Fibroblast of skin of scalp (primary cell): ENCODE results near the gene HSPB8.

Experiments used
- DNase-seq: peaks from one replicate; pipeline ENCODE4 v3.0.0-alpha.2; 2013

The HSPB8 gene

DNA sequence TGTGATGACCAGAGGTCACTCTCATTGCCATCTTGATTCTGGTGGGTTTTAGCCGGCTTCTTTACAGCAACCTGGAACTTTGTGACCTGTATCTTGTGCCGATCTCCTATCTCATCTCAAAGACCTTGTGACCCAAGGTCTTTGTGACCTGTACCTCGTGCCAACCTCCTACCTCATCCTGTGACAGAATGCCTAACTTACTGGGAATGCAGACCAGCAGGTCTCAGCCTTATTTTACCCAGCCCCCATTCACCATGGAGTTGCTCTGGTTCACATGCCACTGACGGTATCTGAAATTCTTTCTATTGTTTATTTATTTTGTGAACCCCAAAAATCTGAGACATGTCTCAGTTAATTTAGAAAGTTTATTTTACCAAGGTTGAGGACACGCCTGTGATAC is 7.4 kb upstream of the HSPB8 start:
- DNase-seq = no peak

DNA sequence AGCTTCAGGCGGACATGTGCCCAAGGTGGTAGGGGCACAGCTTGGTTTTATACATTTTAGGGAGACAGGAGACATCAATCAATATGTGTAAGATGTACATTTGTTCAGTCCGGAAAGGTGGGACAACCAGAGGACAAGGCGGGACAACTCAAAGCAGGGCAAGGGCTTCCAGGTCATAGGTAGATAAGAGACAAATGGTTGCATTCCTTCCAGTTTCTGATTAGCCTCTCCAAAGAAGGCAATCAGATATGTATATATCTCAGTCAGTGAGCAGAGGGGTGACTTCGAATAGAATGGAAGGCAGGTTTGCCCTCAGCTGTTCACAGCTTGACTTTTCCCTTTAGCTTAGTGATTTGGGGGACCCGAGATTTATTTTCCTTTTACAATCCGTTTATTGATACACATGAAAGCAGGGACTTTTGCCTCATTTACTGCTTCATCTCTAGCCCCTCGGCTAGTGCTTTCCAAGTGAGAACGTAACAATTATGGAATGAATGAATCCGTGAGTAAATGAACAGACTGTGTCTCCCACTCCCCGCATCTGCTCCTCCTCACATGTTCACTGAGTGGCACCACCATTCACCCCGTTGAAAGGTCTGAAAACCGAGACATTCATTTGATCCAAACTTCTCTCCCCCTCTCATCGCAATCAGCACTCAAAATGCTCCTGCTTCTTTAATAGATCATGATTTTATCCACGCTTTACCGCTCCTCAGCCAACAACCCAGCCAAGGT is 6.9 kb upstream of the HSPB8 start:
- no peak for DNase-seq

DNA sequence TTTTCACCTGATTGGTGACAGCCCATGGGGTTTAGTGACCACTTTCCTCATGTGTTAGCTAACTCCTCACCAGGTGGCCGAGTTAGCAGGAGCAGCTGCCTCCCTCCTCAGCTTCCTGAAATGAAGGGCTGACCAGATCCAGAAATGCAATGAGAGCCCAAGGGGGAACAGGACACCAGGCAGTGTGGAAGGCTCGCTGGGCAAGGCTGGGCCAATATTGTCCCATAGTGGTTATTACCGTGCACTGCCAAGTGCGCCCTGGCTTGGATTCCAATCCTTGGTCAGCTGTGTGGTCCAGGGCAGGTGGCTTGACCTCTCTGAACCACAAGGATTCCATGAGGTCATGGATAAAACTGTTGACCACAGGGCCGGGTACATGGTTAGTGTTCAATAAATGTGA is 3.6 kb upstream of the HSPB8 start:
- no peak for DNase-seq

DNA sequence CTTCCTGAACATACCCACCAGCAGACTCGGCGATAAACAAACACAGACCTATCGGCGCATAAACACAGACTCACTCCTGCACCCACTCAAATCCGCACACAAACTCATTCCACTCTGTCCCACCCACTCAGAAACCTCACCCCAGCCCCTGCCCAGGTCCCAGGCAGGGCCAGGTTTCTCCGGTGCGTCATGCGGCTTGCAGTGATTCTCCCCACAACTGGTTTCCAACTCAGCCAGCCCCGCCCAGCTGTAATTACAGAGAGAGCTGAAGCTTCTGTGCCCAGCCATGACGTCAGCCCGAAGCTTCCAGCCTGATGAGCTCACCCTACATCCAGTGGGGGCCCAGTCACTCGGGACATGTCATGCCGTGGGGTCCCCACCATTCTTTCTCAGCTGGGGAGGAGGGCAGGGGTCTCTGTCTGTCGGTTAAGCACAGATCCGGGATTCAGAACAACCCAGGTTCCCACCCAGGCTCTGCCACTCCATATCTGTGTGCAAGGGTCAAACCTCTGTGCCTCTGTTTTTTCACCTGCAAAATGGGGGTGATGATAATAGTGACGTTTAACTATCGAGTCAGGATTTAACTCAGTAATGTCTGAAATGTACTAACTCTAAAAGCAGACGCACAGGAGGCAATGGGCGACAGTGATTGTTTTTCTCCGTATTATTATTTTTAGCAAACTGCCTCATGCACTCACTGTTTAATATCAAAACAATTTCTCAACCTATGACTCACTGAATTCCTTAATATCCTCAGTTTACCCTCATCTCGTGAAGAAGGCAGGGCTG is 2.3 kb upstream of the HSPB8 start:
- DNase-seq = peak; percentile 77

DNA sequence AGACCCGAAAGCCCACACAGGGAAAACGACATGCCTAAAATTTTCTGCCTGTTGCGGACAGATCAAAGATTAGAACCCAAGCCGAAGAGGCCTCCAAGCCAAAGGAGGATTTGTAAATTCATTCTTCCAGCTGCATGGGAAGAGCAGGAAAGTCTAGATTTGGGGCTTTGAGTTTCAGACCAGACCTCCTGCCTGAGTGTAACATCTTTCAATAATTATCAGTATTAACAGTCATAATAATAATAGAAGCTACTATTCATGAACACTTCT is 1.7 kb upstream of the HSPB8 start:
- DNase-seq = no peak

DNA sequence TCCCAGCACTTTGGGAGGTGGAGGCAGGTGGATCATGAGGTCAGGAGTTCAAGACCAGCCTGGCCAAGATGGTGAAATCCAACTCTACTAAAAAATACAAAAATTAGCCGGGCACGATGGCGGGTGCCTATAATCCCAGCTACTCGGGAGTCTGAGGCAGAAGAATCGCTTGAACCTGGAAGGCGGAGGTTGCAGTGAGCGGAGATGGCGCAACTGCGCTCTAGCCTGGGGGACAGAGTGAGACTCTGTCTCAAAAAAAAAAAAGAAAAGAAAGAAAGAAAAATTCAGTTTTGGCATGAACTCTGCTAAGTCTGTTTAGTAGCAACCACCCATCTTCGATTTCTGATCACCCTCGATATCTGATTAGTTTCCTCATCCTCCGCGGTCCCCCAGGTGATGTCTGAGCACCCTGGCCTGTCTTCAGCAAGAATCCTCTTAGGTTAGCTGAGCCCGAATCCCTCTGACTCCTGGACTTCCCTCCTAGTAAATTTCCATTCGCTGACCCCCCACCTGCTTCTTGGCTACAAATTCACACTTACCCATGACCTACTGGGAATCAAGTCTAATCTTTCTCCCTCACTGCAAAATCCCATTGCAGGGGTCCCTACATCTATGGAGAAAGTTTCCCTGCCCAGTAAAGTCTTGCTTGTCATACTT is 879 bp upstream of the HSPB8 start:
- DNase-seq = no peak

DNA sequence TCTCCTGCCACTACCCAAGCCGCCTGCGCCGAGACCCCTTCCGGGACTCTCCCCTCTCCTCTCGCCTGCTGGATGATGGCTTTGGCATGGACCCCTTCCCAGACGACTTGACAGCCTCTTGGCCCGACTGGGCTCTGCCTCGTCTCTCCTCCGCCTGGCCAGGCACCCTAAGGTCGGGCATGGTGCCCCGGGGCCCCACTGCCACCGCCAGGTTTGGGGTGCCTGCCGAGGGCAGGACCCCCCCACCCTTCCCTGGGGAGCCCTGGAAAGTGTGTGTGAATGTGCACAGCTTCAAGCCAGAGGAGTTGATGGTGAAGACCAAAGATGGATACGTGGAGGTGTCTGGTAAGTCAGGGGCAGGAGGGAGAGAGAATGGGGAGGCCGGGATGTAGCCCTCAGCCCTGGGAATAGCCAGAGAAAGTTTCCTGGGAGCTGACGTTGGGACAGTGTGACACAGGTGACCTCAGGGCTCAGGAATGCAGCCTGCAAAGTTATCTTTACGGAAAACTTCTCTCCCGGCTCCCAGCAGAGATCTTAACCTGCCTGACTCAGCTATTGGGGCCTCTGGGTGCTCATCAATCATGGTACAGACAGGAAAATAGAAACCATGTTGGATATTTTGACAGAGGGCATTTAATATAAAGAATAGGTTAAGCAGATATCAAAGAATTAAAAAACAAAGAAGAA is 747 bp downstream of the HSPB8 start:
- peak; percentile 59 for DNase-seq

DNA sequence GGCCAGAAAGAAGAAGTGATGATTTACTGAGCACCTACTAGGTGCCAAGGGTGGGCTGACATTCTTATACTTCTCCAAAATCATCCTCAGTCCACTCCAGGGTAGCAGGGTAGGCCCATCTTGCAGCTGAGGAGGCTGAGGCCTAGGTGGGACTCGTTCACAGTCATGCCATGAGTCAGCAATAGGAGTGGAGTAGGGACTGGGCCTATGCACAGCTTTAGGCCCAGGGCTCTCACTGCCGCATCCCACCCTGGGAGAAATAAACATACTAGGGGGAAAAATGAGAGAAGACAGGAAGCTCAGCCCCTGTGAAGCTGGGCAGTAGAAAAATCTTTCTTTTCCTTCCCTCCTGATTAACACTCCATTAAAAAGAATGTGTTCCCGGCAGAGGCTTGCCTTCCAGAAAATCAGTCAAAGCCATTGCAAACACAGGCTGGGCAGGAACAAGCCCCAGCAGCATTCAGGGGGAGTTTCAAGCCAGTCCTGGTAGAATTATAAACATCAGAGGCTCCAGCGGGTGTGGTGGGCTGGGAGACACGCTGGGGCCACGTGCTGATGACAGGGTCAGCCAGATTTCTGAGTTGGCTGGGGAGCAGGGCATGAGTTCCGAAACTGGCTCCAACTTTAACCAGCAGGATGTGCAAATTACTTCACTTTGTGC is 1.8 kb downstream of the HSPB8 start:
- peak; percentile 39 for DNase-seq

DNA sequence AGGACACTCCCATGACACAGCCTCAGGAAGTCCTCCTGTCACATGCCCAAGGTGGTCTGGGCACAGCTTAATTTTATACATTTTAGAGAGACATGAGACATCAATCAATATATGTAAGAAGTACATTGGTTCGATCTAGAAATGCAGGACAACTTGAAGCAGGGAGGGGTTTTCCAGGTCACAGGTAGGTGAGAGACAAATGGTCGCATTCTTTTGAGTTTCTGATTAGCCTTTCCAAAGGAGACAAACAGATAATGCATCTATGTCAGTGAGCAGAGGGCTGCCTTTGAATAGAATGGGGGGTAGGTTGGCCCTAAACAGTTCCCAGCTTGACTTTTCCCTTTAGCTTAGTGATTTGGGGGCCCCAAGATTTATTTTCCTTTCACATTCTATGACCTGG is 2.5 kb downstream of the HSPB8 start:
- DNase-seq = no peak

DNA sequence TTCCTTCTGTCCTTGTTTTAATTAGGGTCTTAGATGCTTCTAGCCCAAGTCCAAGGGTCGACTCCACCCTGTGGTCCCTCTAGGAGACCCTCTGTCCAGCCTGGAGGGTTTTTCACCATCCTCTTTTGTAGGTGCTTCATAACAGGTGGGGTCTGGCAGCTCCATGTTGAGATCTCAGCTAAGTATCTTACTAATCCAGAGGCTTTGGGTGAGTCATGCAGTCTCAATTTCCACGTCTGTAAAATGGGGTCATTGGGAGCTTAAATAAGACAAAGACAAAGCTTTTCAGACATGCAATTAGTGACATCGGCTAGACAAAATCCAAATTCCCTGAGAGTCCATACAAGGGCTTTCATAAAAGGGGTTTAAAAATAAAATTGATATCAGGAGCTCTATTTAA is 3.2 kb downstream of the HSPB8 start:
- DNase-seq = no peak

DNA sequence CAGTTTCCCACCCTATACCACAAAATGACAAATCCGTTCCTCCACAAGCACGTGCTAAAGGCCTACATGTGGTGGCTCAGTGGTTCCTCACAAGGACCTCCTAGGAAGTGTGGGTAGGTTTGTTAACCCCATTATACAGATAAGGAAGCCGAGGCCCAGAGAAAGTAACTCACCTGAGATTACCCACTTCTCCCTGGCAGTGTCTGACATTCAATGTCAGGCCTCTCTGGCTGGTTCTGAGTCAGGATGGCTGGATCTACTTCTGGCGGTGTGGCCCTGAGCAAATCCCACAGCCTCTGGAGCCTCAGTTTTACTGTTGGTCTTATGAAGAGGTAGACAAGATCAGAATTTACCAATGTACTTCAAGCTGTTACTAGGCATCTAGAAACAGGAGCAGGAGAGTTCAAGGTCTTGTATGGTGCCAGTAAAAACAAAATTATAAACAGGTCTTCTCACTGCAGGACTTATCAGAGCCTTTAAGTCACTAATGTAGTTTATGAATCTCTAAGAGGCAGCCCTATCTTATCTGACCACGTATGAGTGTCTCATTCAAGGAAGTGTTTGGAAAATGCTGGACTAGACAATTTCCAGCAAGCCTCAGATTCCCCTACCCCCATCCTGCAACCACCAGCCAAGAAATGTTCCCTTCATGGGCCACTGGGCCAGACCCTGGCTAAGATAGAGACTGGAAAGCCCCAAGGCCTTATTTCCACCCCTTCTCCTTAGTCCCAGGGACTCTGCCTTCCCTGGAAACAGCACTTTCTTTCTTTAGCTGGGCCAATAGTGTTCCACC is 4.2 kb downstream of the HSPB8 start:
- DNase-seq = no peak

DNA sequence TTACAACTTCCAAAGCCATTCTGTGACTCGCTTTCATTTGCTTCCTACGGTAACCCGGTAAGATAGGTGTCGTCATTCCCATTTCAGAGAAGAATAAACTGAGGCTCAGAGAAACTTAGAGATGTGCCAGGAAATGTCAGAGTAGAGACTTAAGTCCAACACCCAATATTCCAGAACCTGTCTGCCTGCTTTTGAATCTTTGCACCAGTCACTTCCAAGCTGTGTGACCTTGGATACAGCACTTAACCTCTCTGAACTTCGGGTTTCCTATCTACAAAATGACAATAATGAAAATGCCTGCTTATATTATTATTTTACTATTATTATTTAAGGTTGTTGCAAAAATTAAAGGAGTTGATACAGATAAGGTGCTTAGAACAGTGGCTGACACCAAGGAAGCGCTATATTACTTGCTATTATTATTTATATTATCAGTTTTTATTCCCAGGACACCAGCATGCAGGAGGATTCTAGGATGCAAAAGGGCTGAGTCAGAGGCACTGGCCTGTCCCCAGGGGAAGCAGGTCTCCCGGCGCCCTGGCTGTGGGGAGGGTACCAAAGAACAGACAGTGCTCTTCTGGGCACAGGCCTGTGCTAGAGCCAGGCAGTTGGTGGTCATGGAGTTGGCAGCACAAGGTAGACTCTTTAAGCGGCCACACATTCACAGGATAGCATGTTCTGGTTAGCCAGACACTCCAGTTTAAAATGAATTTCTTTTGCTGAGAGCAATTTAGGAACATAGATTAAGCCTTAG is 5.4 kb downstream of the HSPB8 start:
- DNase-seq = no peak

DNA sequence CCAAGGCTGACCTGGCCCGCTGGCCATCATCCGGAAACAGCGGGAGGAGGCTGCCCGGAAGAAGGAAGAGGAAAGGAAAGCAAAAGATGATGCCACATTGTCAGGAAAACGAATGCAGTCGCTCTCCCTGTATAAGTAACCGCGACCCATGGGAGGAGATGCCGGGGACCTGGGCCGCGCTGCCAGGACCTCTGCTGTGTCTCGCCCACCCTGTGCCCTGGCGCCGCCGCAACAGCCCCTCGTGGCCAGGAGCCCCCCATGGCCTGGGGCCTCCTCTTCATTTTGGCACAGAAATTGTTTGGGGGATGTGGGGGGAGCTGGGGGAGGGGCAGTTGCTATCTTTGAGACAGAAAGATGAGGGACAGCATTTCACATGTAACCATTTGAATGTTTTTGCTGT is 16.5 kb downstream of the HSPB8 start:
- DNase-seq = no peak

DNA sequence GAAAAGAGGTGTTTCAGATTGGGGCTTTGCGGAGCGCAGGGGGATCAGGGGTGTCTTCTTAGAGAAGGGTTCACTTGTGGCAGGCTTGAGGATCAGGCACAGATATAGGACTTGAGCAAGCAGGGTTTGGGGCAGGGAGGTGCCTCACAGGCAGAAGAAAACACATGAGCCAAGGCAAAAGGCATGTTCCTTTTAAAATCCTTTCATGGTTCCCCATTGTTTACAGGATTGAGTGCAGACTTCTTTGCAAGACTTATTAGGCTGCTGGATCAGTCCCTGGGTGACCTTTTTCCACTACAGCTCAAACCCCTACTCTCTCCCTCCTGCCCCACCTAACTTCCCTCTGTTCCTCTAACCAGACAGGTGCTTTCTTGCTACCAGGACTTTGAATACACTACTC is 19.7 kb downstream of the HSPB8 start:
- DNase-seq = no peak

DNA sequence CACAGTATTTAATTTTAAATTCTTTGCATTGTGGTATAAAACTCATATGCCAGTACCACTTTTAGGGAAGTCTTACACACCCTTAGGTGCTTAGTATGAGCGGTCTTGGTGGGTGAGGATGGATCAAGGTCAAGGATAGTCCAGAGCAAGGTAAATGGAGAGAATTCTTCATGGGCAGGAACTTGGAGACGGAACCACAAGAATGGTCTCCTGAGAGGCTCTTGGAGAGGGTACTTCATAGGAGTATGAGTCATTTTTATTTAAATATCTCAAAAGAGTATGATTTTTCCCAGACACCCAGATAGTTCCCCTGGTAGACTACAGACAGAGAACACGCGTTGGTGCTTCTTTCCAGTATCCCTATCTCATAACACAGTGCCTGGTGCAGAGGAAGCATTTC is 21.9 kb downstream of the HSPB8 start:
- DNase-seq = no peak

DNA sequence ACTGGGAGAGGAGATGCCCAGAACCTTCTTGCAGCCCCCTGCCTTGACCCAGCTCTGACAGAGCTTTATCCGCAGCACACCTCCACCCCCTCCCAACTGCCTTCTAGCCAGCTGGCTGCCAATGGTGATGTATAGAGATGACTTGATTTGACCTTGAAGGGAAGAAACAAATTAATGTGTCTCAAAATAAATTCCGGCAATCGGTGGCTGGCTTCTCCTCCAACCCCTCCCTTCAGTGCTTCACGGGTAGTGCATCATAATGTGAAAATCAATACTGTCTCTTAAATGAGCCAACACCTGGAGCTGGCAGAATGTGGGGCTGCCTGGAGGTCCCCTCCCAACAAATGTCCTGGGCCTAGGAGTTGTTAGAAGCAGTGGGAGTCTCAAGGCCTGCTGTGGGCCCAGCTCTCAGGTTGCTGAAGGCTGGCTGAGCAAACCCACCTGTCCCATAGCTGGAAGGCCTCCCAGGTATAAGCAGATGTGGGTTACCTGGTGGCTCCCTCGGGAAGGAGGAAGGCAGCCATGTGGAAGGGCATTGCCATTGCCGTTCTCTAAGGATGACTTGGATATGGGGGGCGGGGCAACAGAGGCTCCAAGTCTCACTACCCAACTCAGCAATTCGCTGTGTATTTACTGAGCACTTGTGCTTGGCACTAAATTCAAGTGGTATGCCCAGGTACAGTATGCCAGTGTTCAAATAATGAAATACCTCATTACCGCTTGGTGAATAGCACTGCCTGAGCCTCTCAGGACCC is 23.2 kb downstream of the HSPB8 start:
- no peak for DNase-seq

DNA sequence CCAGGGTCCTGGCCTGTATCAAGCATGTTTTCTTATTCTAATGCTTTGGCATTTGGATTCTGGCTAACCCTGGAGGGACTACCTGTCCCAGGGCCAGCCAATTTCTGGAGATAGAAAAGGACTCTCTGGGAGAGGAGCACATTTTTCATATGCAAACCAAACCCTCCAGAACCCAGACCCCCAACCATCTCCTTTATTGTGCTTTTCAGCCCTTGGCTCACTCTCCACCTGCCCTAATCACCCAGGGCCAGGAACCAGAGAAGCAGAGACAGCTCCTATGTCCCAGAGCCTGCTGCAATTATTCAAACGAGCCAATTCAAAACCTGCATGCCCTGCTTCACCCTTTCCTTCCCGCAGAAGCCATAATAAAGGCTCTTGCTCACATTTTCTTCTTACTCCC is 23.8 kb downstream of the HSPB8 start:
- no peak for DNase-seq

DNA sequence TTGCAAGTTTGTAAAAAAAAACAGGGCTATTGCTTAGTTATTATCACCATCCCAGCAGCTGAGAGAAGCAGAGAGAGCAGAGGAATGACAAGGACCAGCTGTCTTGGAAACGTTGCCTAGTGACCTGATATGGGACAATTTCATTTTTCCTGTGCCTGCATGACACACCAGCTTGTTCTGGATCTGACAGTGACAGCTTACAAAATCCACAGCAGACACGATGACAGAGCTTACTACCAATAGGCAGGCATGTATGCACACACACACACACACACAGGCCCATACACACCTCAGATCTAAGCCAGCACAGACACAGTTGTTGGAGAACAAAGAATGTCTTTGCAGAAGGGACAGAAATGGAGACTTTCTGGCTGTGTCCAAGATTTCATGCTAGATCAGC is 25.4 kb downstream of the HSPB8 start:
- DNase-seq = no peak

DNA sequence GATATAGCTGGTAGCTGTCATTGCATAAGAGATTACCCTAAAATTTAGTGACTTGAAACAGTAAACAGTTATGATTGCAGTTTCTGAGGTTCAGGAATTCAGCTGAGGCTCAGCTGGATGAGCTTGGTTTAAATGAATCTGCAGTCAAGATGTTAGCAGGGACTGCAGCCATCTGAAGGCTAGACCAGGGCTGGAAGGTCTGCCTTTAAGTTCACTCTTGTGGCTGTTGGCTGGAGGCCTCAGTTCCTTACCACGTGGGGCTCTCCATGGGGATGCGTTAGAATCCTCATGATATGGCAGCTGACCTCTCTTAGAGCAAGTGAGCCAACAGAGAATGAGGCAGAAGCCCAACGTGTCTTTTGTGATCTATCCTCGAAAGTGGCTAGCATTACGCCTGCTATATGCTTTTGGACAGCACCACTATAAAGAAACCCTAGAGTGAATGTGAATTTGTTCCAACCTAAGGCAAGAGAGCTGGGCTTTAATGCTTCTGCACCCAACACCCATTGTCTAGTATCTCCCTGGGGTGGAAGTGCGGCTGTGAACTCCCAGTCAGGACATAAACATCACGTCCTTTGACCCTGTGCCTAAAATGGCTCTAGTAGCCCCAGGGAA is 26.0 kb downstream of the HSPB8 start:
- DNase-seq = no peak
